ENCODE measurements around the gene VPS26A.

Gene VPS26A

GRCh38 chr10:69179089-69179742 lies 55.2 kb downstream of the VPS26A start:
- DNase-seq: no peak

- peak; percentile 95 to 98 (median 97) for DNase-seq
Measured at GRCh38 chr10:69179743-69180524, 56.0 kb downstream of the VPS26A start, which contains the start of gene SUPV3L1. SUPV3L1 (plus strand) TSS chr10:69180234; CDS start chr10:69180292, 58 bp downstream.

GRCh38 chr10:69180525-69181204 lies 56.7 kb downstream of the VPS26A start:
- DNase-seq: peak; percentile 7 to 38 (median 32)

- no peak for DNase-seq
Measured at GRCh38 chr10:69181433-69181832, 57.5 kb downstream of the VPS26A start.

GRCh38 chr10:69182005-69182404 lies 58.0 kb downstream of the VPS26A start:
- DNase-seq: no peak

- no peak for DNase-seq
Measured at GRCh38 chr10:69186524-69186923, 62.5 kb downstream of the VPS26A start.

- no peak for DNase-seq
Measured at GRCh38 chr10:69201045-69201444, 77.1 kb downstream of the VPS26A start.

GRCh38 chr10:69202332-69202731 lies 78.4 kb downstream of the VPS26A start:
- DNase-seq: peak in 2 of 3 donors; percentile 39 to 52

- peak; percentile 40 to 68 (median 59) for DNase-seq
Measured at GRCh38 chr10:69208761-69209160, 84.8 kb downstream of the VPS26A start.

GRCh38 chr10:69209787-69210484 lies 86.0 kb downstream of the VPS26A start:
- DNase-seq: peak; percentile 24 to 33 (median 33)

GRCh38 chr10:69211104-69211503 lies 87.1 kb downstream of the VPS26A start:
- no peak for DNase-seq

GRCh38 chr10:69211524-69211923 lies 87.5 kb downstream of the VPS26A start:
- DNase-seq: no peak

GRCh38 chr10:69213591-69214311 lies 89.8 kb downstream of the VPS26A start:
- DNase-seq: peak; percentile 65 to 77 (median 76)

- DNase-seq: peak; percentile 64 to 81 (median 80)
Measured at GRCh38 chr10:69214666-69215131, 90.7 kb downstream of the VPS26A start.

GRCh38 chr10:69215405-69216171 lies 91.6 kb downstream of the VPS26A start:
- DNase-seq: peak in 2 of 3 donors; percentile 37 to 40

GRCh38 chr10:69216577-69217118 lies 92.7 kb downstream of the VPS26A start:
- peak in 2 of 3 donors; percentile 28 to 31 for DNase-seq

GRCh38 chr10:69217119-69217754 lies 93.3 kb downstream of the VPS26A start:
- DNase-seq: peak; percentile 84 to 98 (median 96)

- DNase-seq: no peak
Measured at GRCh38 chr10:69218831-69219230, 94.9 kb downstream of the VPS26A start.

- DNase-seq: no peak
Measured at GRCh38 chr10:69220041-69220451, 96.1 kb downstream of the VPS26A start, which contains the start of gene HKDC1. HKDC1 (plus strand) TSS chr10:69220332; CDS start chr10:69220436, 104 bp downstream.

- DNase-seq: no peak
Measured at GRCh38 chr10:69220507-69220906, 96.5 kb downstream of the VPS26A start.
